PFSK-1 (cell line): ENCODE data around the gene ARHGAP19.

Source experiments
- POLR2AphosphoS5 ChIP-seq: IDR thresholded peaks from 2 replicates; pipeline ENCODE4 v1.6.1; 2012; ENCODE audit warnings: low read depth, mild to moderate bottlenecking, control low read depth, low read length, moderate library complexity
- SIN3A ChIP-seq: IDR thresholded peaks from 2 replicates; pipeline ENCODE4 v1.6.1; 2012; ENCODE audit warnings: mild to moderate bottlenecking, low read length, moderate library complexity, borderline replicate concordance; ENCODE audit not compliant: insufficient read depth
- TF ChIP-seq, protein P1 (sequence below), 2 experiments: IDR thresholded peaks; 2 replicates each; pipeline versions ENCODE4 v1.6.1 to v1.8.0; 2011 to 2012; ENCODE audit warnings: low read depth in 2 of 2, low read length in 2 of 2, control low read depth in 1 of 2, inconsistent platforms in 1 of 2, mild to moderate bottlenecking in 1 of 2, moderate library complexity in 1 of 2; ENCODE audit not compliant: insufficient read depth in 1 of 2

DNA sequence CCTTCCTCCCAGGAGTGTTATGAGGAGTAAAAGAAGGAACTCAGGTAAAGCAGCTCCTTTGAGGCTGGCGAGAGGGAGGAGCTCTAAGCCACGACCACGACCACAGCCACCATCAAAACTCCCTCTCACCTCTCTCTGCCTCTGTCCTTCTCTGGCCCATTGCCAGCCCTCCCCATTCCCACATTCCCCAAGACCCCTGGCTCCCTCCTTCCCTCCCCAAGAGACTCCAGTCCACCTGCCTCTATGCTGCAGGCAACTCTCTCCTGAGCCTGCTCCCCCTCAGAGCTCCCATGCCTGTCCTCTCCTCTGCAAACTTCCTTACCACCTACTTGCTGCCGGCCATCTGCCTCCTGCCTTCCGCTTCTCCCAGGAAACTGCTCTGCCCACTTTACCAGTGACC lies 116.2 kb downstream of the ARHGAP19 start:
- TF ChIP-seq SIN3A = no peak
- TF ChIP-seq POLR2AphosphoS5 = no peak
- TF ChIP-seq, protein P1, sequence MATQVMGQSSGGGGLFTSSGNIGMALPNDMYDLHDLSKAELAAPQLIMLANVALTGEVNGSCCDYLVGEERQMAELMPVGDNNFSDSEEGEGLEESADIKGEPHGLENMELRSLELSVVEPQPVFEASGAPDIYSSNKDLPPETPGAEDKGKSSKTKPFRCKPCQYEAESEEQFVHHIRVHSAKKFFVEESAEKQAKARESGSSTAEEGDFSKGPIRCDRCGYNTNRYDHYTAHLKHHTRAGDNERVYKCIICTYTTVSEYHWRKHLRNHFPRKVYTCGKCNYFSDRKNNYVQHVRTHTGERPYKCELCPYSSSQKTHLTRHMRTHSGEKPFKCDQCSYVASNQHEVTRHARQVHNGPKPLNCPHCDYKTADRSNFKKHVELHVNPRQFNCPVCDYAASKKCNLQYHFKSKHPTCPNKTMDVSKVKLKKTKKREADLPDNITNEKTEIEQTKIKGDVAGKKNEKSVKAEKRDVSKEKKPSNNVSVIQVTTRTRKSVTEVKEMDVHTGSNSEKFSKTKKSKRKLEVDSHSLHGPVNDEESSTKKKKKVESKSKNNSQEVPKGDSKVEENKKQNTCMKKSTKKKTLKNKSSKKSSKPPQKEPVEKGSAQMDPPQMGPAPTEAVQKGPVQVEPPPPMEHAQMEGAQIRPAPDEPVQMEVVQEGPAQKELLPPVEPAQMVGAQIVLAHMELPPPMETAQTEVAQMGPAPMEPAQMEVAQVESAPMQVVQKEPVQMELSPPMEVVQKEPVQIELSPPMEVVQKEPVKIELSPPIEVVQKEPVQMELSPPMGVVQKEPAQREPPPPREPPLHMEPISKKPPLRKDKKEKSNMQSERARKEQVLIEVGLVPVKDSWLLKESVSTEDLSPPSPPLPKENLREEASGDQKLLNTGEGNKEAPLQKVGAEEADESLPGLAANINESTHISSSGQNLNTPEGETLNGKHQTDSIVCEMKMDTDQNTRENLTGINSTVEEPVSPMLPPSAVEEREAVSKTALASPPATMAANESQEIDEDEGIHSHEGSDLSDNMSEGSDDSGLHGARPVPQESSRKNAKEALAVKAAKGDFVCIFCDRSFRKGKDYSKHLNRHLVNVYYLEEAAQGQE (IDR thresholded peaks at IDR 0.05; ENCODE audit: insufficient read depth in 1 of 2, low read depth in 2 of 2, low read length in 2 of 2) = no peak
